Body of pancreas (tissue), 4 donors: ENCODE data around the gene GAN. TPM values are rescaled to one million over a fixed set of nuclear protein-coding genes. Genes with fewer than 3 reads are reported as not detected.
A peak's percentile ranks its signal among the peaks of the same experiment; 100 is the strongest.

Experiments used
- ATAC-seq: fragments of 150-250 bp; one replicate; pipeline ENCODE4 v1.9.1; 2016
- DNase-seq, 4 donors: peaks; one replicate each; pipeline ENCODE4 v3.0.0-alpha.2; 2019
- H3K27ac ChIP-seq, 4 donors: fragments of 200-600 bp; sonication (generic); 1 replicate in 3 of 4; 2 replicates in 1 of 4; pipeline versions ENCODE4 v1.5.1 to v1.6.1; 2016 to 2019; ENCODE audit warnings: mild to moderate bottlenecking in 1 of 4, mixed read lengths in 1 of 4, moderate library complexity in 1 of 4
- H3K27me3 ChIP-seq, 2 donors: fragments of 200-600 bp; sonication (generic); one replicate each; pipeline ENCODE4 v1.6.0; 2016; ENCODE audit warnings: mild to moderate bottlenecking in 1 of 2
- H3K36me3 ChIP-seq, 2 donors: fragments of 200-600 bp; sonication (generic); replicated peaks in 1 of 2; 2 replicates each; pipeline ENCODE4 v1.5.1; 2016; ENCODE audit warnings: low read depth in 2 of 2; ENCODE audit not compliant: insufficient read depth in 1 of 2
- H3K4me1 ChIP-seq: fragments of 200-600 bp; sonication (generic); one replicate; pipeline ENCODE4 v1.6.0; 2016
- H3K4me3 ChIP-seq, 2 donors: fragments of 200-600 bp; sonication (generic); 1 replicate in 1 of 2; 2 replicates in 1 of 2; pipeline ENCODE4 v1.5.1; 2016 to 2019
- H3K9me3 ChIP-seq, 3 donors: fragments of 200-600 bp; sonication (generic); 1 replicate in 2 of 3; 2 replicates in 1 of 3; pipeline ENCODE4 v1.5.1; 2016
- POLR2A ChIP-seq, 3 donors: fragments of 450-650 bp; IDR thresholded peaks; one replicate each; pipeline ENCODE4 v1.6.1; 2016; ENCODE audit warnings: antibody characterized with exemption in 3 of 3, mild to moderate bottlenecking in 2 of 3
- WGBS, 2 donors: methylation state at CpG; one replicate each; pipeline ENCODE4 v1.1.5; 2017; 5-methylcytosine and 5-hydroxymethylcytosine counted together
- intact Hi-C: fragments of 100-400 bp; cut with DNase I; formaldehyde crosslinking; loops from one replicate; pipeline ENCODE4 v1.15.1; 2023
- total RNA-seq, 2 donors: library from RNA; depleted of rRNA; stranded (reverse); fragments of >200 nt; gene quantifications; one replicate each; pipeline ENCODE4 v1.1.0, GENCODE V29; 2016
- TF ChIP-seq, protein P1 (sequence below), 7 experiments: fragments of 450-650 bp in 4 of 7; fragments of 200-600 bp in 3 of 7; sonication (generic) in 3 of 7; IDR thresholded peaks; one replicate each; pipeline ENCODE4 v1.5.1; 2016 to 2019; ENCODE audit warnings: antibody characterized with exemption in 7 of 7

The GAN gene
- total RNA-seq = 1 to 10 TPM; 3.6 to 4.9 TPM

- Histone ChIP-seq H3K27me3 (no peaks in the 10 kb centered on the region), H3K4me3 (peak within 1 kb of the TSS; percentile 86 to 98), H3K27ac (peak within 1 kb of the TSS; percentile 71 to 92 (median 89)), H3K4me1 (peaks cover 14% of the 10 kb centered on the region), H3K36me3 (no peaks in the 10 kb centered on the region), H3K9me3 (no peaks in the 10 kb centered on the region)
- WGBS, 2 donors = 0 to 1% methylated on average over 25 to 74 of the region's 75 CpGs
- ATAC-seq = peak; percentile 98
- intact Hi-C loops = no loop called here
- DNase-seq = peak; percentile 94 to 96 (median 94)
- peak; percentile 76 to 87 (median 81) for TF ChIP-seq POLR2A (IDR thresholded peaks at IDR 0.05)
- TF ChIP-seq, protein P1, sequence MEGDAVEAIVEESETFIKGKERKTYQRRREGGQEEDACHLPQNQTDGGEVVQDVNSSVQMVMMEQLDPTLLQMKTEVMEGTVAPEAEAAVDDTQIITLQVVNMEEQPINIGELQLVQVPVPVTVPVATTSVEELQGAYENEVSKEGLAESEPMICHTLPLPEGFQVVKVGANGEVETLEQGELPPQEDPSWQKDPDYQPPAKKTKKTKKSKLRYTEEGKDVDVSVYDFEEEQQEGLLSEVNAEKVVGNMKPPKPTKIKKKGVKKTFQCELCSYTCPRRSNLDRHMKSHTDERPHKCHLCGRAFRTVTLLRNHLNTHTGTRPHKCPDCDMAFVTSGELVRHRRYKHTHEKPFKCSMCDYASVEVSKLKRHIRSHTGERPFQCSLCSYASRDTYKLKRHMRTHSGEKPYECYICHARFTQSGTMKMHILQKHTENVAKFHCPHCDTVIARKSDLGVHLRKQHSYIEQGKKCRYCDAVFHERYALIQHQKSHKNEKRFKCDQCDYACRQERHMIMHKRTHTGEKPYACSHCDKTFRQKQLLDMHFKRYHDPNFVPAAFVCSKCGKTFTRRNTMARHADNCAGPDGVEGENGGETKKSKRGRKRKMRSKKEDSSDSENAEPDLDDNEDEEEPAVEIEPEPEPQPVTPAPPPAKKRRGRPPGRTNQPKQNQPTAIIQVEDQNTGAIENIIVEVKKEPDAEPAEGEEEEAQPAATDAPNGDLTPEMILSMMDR (IDR thresholded peaks at IDR 0.05) = no peak
Observed at GRCh38 chr16:81314603-81315270, at the start of gene GAN. Gene GAN (plus strand): TSS chr16:81314962. CDS start chr16:81315114, 152 bp downstream.

DNA sequence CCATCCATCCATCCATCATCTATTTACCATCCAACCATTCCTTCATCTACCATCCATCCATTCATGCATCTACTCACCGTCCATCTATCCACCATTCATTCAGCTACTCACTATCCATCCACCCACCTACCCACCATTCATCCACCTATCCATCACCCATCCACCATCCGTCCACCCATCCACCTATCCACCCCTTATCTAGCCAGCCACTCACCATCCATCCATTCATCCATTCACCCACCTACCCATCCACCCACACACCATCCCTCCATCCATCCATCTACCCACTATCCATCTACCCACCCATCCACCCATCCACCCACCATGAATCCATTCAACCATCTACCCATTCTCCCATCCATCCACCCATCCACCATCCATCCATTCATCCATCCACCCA, 49.7 kb upstream of the GAN start:
- DNase-seq = no peak
- Histone ChIP-seq H3K4me3 (no peak overlapping the region), H3K27ac (no peak overlapping the region), H3K4me1 (no peaks in the 10 kb centered on the region), H3K36me3 (no peaks in the 10 kb centered on the region), H3K27me3 (no peaks in the 10 kb centered on the region), H3K9me3 (no peaks in the 10 kb centered on the region)
- intact Hi-C loops = no loop called here
- ATAC-seq = no peak
- TF ChIP-seq POLR2A (IDR thresholded peaks at IDR 0.05) = no peak
- TF ChIP-seq, protein P1 (IDR thresholded peaks at IDR 0.05) = no peak
- WGBS, 2 donors = 81% methylated on average over 2 of the region's 2 CpGs

DNA sequence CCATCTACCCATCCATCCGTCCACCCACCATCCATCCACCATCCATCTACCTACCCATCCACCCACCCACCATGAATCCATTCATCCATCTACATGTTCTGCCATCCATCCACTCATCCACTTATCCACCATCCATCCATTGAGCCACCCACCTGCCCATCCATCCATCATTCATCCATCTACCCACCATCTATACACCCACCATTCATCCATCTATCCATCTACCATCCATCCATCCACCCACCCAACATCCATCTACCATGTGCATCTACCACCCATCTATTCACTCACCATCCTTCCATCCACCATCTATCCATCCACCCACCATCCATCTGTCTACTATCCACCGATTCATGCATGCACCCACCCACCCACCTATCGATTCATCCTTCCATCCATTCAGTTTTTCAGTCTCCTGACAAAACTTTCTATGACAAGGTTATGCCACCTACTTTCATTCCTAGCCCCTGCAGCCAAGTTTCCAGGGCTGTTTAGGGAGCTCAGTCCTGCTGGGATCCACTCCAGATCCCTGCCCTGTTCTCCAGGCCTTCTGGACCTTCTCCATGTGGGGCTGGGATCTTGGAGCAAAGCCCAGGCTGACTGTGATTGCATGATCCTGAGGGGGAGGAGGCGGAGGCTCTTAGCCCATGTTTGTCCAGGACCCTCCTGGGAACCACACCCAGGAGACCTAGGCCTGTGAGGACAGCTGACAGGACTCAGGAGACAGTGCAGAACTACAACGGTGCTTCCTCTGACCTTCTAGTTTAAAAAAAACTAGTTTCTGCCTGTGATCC, 48.9 kb upstream of the GAN start:
- no peak overlapping the region for H3K4me3 ChIP-seq
- no peaks in the 10 kb centered on the region for H3K4me1 ChIP-seq
- intact Hi-C loops = no loop called here
- no peaks in the 10 kb centered on the region for H3K27me3 ChIP-seq
- no peak for TF ChIP-seq POLR2A (IDR thresholded peaks at IDR 0.05)
- TF ChIP-seq, protein P1 (IDR thresholded peaks at IDR 0.05) = no peak
- H3K9me3 ChIP-seq = no peaks in the 10 kb centered on the region
- peak; percentile 23 to 56 (median 48) for DNase-seq
- no peaks in the 10 kb centered on the region for H3K36me3 ChIP-seq
- 55 to 73% methylated on average over 4 to 5 of the region's 5 CpGs for WGBS, 2 donors
- no peak overlapping the region for H3K27ac ChIP-seq
- ATAC-seq = peak; percentile 35

DNA sequence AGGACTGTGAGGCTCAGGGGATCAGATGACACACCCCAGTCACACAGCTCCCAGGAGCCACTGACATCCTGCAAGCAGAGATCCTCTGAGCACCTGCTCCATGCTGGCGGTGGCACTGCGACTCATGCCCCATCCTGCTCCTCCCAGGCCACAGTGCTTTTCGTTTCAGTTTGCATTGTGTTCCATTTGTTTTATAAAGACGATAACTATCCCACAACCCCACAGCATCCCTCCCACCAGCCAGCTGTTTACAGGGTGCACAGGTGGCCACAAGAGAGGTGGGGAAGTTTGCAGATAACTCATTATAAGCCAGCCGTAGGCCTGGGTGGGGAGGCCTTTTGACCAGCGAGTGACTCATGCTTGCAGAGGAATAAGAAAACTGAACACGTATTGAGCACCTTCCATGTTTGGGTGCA, 48.1 kb upstream of the GAN start:
- Histone ChIP-seq H3K4me3 (no peak overlapping the region), H3K27ac (no peak overlapping the region), H3K36me3 (no peaks in the 10 kb centered on the region), H3K27me3 (no peaks in the 10 kb centered on the region), H3K4me1 (no peaks in the 10 kb centered on the region), H3K9me3 (no peaks in the 10 kb centered on the region)
- intact Hi-C loops = no loop called here
- WGBS, 2 donors = 67 to 75% methylated on average over 7 of the region's 7 CpGs
- ATAC-seq (no peak), DNase-seq (no peak)
- TF ChIP-seq, protein P1 (IDR thresholded peaks at IDR 0.05) = no peak
- no peak for TF ChIP-seq POLR2A (IDR thresholded peaks at IDR 0.05)
